Hepatocyte (in vitro differentiated cells): ENCODE data around the gene FLOT1.

Experiments
- EZH2 ChIP-seq: fragments of 200-600 bp; sonication (generic); IDR thresholded peaks from 2 replicates; pipeline ENCODE4 v1.6.1; 2016; ENCODE audit warnings: antibody characterized with exemption, mild to moderate bottlenecking, borderline replicate concordance
- EZH2phosphoT487 ChIP-seq: fragments of 200-600 bp; sonication (generic); IDR thresholded peaks from one replicate; pipeline ENCODE4 v1.6.1; 2018; ENCODE audit warnings: antibody characterized with exemption, mild to moderate bottlenecking, low read depth, moderate library complexity; ENCODE audit not compliant: unreplicated experiment, severe bottlenecking
- TF ChIP-seq, protein P1 (sequence below): fragments of 200-600 bp; sonication (generic); IDR thresholded peaks from 2 replicates; pipeline ENCODE4 v1.5.1; 2016; ENCODE audit warnings: antibody characterized with exemption, mild to moderate bottlenecking; ENCODE audit not compliant: poor library complexity

DNA sequence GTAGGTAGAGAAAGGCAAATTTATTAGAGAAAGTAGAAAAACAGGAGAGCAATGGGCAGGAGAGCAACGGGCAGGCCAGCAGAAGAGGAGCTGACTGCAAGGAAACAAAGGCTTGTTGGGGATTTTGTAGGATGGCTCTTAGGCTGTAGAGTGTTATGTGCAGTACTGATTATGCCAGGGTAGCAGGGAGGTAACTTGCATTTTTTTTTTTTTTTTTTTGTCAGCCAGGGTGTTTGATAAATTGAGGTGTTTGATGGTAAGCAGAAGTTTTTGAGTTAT lies 38.1 kb upstream of the FLOT1 start:
- no peak for TF ChIP-seq EZH2
- TF ChIP-seq, protein P1, sequence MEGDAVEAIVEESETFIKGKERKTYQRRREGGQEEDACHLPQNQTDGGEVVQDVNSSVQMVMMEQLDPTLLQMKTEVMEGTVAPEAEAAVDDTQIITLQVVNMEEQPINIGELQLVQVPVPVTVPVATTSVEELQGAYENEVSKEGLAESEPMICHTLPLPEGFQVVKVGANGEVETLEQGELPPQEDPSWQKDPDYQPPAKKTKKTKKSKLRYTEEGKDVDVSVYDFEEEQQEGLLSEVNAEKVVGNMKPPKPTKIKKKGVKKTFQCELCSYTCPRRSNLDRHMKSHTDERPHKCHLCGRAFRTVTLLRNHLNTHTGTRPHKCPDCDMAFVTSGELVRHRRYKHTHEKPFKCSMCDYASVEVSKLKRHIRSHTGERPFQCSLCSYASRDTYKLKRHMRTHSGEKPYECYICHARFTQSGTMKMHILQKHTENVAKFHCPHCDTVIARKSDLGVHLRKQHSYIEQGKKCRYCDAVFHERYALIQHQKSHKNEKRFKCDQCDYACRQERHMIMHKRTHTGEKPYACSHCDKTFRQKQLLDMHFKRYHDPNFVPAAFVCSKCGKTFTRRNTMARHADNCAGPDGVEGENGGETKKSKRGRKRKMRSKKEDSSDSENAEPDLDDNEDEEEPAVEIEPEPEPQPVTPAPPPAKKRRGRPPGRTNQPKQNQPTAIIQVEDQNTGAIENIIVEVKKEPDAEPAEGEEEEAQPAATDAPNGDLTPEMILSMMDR: no peak
- no peak for TF ChIP-seq EZH2phosphoT487
